Hepatocyte (in vitro differentiated cells): ENCODE results near the gene STK32C.

ENCODE experiments used
- EZH2 ChIP-seq: fragments of 200-600 bp; sonication (generic); IDR thresholded peaks from 2 replicates; pipeline ENCODE4 v1.6.1; 2016; ENCODE audit warnings: antibody characterized with exemption, mild to moderate bottlenecking, borderline replicate concordance
- EZH2phosphoT487 ChIP-seq: fragments of 200-600 bp; sonication (generic); IDR thresholded peaks from one replicate; pipeline ENCODE4 v1.6.1; 2018; ENCODE audit warnings: antibody characterized with exemption, mild to moderate bottlenecking, low read depth, moderate library complexity; ENCODE audit not compliant: unreplicated experiment, severe bottlenecking
- TF ChIP-seq, protein P1 (sequence below): fragments of 200-600 bp; sonication (generic); IDR thresholded peaks from 2 replicates; pipeline ENCODE4 v1.5.1; 2016; ENCODE audit warnings: antibody characterized with exemption, mild to moderate bottlenecking; ENCODE audit not compliant: poor library complexity

DNA sequence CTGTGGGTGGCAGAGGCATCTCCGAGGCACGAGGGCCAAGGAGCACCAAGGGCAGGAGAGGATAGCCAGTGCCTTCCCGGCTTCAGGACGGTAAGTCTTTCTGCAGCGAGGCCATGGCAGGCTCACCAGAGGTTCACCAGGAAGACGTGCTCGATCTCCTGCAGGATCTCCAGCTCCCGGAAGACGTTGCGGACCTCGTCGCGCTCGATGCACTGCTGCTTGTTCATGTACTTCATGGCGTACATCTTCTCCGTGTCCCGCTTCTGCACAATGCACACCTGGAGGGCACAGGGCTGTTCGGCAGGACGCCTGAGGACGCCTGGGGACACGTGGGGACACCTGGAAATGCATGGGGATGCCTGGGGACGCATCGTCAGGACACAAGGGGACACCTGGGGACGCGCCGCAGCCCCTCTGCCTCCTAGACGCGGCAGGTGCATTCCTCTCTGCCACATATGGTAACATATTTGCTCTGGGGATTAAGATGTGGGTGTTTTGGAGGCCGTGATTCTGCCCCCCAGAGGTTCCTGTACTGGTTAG lies 79.8 kb downstream of the STK32C start:
- TF ChIP-seq, protein P1, sequence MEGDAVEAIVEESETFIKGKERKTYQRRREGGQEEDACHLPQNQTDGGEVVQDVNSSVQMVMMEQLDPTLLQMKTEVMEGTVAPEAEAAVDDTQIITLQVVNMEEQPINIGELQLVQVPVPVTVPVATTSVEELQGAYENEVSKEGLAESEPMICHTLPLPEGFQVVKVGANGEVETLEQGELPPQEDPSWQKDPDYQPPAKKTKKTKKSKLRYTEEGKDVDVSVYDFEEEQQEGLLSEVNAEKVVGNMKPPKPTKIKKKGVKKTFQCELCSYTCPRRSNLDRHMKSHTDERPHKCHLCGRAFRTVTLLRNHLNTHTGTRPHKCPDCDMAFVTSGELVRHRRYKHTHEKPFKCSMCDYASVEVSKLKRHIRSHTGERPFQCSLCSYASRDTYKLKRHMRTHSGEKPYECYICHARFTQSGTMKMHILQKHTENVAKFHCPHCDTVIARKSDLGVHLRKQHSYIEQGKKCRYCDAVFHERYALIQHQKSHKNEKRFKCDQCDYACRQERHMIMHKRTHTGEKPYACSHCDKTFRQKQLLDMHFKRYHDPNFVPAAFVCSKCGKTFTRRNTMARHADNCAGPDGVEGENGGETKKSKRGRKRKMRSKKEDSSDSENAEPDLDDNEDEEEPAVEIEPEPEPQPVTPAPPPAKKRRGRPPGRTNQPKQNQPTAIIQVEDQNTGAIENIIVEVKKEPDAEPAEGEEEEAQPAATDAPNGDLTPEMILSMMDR: no peak
- TF ChIP-seq EZH2phosphoT487 (no peak), EZH2 (no peak)
